HG03045 (cell line): Measurements from ENCODE around the gene PPIL1.
"Not testable (repeated sequence)": the region's sequence is repeated elsewhere in the genome, so short reads cannot be mapped to it uniquely, and the experiment has no call there.

Experiments used
- ATAC-seq: cut with Tn5 transposase; IDR thresholded peaks from one replicate; pipeline ENCODE4 v1.9.1; 2021; ENCODE audit warnings: mild to moderate bottlenecking, moderate library complexity; ENCODE audit not compliant: unreplicated experiment

PPIL1 gene

DNA sequence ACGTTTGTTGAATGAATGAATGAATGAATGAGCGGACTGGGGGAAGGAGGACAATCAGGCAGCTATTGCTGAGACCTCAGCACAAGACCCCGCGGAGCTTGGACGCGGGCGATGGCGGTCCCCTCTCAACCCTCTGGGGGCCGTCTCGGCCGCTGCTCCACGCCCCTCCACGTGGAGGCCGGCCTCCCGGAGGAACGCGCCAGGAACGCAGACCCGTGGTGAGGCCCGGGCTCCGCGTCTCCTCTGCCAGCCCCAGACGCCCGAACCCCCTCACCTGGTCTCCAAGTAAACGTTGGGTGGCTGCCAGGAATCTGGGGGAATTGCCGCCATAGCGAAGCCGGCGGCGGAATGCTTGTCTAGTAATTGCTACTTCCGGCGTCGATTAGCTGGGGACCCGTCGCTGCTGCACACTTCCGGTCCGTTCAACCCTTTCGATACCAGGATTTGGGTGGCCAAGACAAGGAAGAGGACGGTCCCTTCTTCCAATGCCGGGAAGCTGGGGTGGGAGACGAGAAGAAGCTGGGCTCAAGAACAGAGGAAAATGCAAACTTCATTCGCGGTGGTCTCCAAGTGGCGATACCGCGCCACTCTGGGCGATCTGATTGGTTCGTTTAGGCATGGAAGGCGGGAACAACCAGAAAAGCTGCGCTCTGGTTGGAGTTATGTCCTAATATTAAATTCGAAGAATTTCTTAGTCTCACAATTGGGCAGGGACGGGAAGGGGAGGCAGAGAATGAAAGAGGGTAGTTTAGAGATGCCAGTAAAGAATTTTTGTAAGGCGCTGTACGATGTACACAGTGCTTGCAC, at the start of gene PPIL1:
Gene PPIL1 (minus strand): TSS at position 361 of the 807 bp plus-strand sequence. CDS start 31 bp downstream, at position 330.
- peak; percentile 75 for ATAC-seq

DNA sequence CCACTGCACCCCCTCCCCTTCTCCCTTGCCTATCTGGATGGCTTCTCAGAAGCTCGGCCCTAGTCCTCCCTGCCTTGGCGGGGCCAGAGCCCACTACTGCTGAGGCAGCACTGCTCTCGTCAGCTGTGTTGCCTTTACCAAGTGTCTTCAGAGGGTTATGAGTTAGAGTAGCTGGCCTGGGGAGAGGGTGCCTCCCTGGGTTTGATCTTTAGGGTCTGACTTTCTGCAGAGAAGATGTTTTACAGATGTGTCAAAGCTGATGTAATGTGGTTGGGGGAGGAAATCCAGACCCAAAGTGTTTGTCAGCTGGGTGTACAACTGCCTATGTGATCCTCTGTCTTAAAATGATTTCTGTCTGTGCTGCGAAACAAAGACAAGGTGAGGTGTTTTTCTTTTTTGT, 49.5 kb upstream of the PPIL1 start:
- ATAC-seq, result no peak

DNA sequence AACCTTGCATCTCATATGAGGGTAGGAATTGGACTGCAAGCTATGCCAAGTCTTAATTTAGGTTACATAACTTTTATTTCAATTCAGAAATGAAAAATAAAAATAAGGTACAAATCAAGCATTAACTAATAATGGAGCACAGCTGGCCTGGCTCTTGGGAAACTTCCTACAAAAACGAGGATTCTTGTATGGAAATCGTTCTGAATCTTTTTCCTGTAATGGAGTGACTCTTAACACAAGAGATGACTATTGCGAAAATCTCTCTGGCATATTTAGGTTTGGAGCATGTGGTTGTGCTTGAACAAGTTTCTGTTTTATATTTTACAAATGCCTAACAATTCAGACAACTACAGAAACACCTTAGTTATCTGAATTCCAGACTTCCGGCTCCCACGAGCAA, 45.9 kb upstream of the PPIL1 start:
- ATAC-seq, result no peak

DNA sequence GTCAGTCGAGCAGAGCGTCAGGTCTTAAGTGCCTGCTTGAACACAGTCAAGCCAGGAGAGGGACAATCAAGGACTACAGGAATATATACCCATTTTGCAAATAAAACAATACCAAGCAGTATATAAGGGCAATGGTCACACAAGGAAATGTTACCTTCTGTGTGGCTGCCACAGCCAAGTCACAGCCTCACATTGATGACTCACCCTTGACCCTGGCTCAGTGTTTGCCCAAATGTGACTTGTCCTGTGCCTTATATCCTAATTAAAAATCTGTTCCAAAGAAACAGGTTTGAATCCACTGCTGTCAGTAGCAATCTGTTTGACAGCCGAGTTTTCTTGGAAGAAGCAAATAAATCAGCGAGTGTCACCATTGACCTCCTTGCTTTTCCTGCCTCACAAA, 45.4 kb upstream of the PPIL1 start:
- no peak for ATAC-seq

DNA sequence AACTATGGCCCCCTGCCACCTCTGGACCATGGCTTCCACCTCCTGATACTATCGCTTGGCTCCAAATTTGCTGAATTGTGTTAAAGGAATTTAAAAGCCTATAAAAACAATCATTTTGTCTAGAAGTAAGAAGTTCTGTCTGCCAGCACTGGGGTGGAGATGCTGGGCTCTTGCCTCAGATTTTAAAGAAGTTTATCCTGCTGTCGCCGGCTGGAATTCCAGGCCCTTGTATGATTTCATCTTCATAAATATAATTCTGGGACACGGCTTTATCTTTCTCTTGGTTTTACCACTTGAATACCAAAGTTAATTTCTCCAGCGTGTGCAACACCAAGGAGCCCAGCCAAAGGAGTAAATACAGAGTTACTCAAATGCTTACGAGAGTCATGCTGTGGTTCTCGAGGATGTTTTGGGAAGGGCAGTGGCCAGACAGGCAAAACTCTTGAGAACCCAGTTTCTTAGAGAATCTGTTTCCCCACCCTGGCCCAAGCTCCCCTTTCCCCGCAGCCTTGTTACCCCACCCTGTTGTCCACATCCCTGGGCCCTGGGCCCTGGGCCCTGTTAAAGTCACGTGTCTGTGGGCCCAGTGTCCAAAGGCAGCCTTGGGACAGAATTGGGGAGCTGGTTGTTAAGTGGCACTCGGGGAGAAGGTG, 43.1 kb upstream of the PPIL1 start:
- no peak for ATAC-seq

DNA sequence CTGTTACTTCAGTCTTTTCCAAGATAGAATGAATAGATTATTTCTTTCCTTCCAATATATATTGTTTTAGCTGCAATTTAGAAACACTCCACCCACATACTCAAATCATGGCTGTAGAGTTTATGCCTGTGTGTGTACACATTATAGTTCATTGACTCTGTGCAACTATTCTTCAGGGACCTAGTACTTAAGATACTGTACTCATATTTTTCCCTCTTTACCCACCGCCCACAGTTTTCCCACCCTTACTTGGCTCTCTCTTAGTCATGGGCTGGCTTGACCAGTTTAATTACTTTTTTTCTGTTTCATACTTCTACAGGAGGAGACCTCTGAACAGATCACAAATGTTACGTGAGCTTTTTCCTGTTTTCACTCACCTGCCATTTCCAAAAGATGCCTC, 41.5 kb upstream of the PPIL1 start:
- no peak for ATAC-seq

DNA sequence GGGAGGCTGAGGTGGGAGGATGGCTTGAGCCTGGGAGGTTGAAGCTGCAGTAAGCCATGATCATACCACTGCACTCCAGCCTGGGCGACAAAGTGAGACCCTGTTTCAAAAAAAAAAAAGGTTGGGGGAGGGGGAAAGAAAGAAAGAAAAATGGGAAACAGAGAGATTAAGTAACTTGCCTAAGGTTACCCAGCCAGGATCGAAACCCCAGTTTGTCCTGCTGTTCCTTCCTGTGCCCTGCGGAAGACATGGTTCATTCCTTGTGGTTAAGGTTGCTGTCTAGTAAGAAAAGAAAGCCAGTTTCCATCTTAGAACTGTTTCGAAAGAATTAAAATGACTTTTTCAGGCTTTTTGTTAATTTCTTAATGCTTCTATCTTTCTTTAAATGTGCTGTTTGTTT, 41.0 kb upstream of the PPIL1 start:
- no peak for ATAC-seq

DNA sequence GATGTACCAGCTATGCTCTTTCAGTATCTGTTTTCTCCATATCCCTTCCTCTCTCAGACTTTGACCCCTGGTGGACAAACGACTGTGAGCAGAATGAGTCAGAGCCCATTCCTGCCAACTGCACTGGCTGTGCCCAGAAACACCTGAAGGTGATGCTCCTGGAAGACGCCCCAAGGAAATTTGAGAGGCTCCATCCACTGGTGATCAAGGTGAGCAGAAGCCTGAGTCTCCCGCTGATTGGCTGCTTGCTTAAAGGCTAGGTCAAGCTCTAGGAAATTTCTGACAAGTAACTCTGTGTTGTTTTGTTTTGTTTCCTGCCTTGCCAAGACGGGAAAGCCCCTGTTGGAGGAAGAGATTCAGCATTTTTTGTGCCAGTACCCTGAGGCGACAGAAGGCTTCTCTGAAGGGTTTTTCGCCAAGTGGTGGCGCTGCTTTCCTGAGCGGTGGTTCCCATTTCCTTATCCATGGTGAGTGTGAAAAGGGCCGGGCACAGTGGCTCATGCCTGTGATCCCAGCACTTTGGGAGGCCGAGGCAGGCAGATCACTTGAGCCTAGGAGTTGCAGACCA, 39.7 kb upstream of the PPIL1 start:
- no peak for ATAC-seq

DNA sequence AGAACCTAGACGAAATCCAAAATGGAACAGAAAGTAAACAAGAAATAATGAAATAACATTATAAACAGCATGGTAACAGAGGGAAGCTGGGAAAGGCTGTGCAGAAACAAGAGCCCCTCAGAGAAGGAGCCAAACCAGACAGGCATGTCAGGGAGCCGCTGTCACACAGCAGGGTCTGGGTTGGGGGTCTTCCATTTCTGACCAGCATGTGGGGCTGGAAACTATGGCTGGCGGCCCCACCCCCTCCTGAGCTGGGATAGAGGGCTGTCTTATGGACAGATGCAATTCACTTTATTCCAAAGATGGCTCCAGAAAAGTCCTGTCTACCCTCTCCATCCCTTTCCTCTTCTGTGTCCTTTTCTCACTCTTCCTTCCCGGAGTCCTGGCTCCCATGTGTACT, 38.5 kb upstream of the PPIL1 start:
- peak; percentile 8 for ATAC-seq

DNA sequence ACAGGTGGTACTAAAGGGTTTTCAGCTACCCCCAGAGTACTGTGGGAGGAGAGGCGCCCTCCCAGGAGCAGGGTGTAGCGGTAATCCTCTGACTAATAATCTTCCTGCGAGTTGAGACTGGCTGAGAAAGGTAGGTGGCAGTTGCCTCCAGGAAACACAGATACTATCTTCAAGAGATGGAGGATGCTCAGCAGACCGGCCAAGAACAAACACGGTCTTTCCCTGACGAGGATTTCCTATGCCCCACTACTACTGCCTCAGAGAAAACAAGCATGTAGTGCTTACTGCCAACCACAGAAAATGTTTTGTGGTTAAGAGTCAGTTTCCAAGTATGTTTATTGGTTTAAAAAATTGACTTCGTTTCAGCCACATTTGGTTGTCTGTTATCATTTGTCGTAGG, 38.0 kb upstream of the PPIL1 start:
- ATAC-seq, result peak; percentile 84

DNA sequence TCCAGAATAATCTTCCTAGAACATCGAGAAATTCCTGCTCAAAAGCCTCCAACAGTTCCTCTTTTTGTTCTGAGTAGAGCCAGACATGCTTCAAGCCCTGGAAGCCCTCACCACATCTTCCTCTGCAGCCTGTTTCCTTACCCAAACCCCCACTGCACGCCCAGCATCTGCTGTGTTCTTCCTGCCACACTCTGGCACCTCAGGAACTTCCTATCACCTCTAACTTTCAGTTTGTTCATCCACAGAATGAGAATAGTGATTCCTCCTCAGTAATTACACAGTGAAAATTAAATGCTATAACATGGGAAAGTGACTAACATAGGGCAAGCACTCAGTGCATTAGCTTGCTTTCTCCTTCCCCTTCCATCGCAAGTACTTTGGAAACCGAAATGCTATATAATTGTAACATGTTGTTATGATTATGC, 37.4 kb upstream of the PPIL1 start:
- peak; percentile 20 for ATAC-seq

DNA sequence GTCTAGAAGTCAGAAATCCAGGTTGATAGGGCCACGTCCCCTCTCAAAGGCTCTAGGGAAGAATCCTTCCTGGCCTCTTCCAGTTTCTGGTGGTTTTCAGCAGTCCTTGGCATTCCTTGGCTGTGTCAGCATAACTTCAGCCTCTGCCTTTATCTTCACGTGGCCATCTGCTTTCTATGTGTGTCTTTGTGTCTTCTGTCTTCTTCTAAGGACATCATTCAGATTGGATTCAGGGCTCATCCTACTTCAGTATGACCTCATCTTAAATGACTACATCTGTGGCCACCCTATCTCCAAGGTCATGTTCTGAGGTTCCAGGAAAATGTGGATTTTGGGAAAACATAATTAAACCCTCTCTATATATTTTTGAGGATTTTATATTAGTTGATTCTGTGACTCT, 34.1 kb upstream of the PPIL1 start:
- ATAC-seq, result no peak

DNA sequence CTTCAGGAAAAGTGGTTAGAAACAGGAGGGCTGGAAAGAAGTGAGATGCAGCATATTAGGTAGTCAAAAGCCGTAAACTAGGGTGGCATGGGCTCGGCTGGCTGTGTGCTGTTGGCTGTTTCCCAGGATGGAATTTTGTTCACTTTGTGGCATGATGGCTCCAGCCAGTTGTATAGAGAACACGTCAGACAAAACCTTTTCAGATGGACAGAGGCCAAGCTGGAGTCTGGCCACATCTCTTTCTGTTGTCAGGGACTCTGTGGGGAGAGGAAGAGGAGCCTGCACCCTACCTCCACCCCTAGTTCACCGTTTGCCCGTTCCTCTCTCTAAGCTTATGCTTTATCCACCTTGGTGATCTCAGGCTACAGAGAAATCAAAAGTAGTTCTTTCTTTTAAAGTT, 33.2 kb upstream of the PPIL1 start:
- no peak for ATAC-seq

DNA sequence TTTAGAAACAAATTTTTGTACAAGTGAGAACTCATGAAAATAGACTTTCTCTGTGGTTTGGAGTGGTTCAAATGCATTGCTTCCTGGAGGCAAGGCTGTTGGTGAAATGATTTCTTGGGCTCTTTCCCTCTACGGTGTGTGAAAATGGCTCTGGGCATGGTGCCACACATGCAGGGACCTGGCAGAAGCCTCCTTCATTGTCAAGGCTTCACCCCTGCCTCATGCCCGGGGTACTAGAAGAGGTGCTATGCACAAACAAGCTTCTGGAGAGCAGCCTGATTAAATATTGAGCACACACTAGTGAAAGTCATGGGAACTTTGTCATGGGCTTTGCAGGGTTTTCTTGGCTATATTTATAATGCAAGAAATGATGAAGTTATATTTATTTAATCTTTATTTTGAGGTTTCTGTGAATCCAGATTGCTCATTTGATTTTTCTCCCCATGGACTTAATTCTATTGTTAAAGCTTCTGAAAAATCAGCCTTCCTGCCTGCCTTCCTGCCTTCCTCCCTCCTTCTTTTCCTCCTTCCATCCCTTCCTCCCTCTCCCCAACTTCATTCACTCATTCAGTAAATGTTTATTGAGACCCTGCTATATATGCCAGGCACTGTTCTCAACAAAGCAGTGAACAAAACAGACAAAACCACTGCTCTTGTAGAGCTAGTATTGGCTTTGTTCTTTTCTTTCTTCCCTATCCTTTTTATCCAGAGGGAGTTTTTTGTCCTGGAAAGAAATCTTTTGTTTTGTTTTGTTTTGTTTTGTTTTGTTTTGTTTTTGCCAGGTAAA, 32.1 kb upstream of the PPIL1 start:
- no peak for ATAC-seq

DNA sequence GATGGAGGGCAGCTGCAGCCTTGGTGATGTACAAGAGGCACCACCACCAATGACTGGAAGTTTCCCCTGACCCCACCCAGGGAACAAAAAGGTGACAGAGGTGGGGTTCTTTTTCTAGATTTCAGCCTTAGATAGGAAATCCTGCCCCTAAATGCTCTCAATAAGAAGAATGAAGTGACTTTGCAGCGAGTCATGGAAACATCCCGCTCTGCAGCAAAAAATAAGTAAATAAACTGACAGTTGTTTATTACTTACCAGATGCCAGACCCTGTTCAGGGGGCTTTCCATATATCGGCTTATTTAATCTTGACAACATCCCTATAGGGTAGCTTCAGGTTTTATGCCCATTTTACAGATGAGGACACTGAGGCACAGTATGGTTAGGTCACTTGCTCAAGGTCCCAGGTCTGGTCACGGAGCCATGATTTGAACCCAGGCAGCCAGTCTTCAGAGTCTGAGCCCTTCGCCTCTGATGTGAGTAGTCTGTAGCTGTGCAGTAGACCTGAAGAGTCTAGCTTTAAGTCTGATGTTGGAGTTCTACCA, 30.3 kb upstream of the PPIL1 start:
- ATAC-seq, result no peak

DNA sequence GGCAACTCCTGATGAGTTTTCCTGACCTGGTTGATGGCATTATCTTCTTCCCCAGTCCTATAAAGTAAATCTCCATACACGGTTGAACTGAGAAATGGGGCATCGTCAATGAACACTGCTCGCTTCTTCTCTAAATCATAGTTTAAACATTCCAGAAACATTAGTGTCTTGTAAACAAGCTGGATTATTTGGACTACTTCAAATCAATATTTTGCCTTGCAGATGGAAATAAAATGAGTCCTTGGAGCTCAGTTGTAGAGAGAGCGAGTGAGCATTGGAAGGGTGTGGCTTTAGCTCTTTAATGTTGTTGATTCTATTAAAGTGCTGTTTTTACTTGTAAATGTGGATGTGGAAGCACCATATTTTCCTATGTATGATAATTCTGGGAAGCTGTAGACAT, 29.5 kb upstream of the PPIL1 start:
- no peak for ATAC-seq

DNA sequence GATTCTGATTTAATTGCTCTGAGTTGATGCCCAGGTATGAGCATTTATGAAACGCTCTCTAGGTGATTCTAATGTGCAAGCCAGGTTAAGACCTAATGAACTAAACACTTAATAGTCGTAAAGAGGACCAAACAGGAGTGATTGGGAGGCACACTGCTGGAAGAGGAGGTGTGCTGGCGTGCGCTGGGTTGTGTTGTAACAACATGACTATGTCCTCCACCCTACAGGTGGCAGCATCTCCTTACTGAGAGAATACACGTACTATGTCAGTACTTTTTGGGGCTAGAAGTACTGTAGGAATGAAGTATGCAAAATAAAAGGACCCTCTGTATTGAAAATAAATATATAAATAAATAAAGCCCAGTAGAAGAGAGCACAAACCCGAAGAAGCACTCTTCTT, 23.0 kb upstream of the PPIL1 start:
- ATAC-seq, result no peak

DNA sequence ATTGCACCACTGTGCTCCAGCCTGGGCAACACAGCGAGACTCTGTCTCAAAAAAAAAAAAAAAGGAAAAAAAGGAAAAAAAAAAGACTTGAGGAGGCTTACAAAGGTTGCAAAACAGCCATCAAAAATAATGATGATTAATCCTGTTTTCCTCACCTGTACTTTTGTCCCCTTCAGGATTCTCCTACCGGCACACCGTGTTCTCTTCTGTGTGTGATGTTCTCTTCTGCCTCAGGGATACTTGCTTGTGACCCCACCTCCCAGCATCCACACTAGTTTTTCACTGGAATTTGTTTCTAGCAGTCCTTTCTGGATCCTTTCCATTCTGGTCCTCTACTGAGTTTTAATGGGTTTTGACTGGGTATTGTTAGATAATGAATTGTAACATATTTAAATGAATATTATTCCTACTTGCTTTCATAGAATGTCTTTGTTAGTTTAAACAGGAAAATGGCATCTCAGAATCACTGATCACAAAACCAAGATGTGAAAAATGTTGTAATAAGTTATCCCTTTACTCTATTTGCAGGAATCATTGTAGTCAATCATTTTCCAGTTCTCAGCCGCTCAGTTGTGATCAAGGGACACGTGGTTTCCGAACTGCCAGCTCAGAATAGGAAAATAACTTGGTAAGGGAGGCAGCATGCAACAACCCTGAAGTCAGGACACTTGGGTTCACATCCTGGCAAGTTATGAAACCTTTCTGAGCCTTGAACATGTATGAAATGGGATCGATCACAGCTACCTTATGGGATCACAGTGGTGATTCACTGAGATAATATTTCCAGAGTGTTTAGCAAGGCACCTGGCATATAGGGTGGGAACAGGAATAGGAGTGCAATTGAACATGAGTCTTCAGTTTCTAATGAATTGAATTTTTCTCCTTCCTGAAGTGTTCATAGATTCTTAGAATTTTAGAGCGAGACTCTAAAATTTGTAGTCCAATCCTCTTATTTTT, 19.7 kb upstream of the PPIL1 start:
- no peak for ATAC-seq

DNA sequence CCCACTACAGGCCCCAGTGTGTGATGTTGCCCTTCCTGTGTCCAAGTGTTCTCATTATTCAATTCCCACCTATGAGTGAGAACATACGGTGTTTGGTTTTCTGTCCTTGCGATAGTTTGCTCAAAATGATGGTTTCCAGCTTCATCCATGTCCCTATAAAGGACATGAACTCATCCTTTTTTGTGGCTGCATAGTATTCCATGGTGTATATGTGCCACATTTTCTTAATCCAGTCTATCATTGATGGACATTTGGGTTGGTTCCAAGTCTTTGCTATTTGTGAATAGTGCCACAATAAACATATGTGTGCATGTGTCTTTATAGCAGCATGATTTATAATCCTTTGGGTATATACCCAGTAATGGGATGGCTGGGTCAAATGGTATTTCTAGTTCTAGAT, 16.6 kb upstream of the PPIL1 start:
- ATAC-seq, result not testable (repeated sequence)

DNA sequence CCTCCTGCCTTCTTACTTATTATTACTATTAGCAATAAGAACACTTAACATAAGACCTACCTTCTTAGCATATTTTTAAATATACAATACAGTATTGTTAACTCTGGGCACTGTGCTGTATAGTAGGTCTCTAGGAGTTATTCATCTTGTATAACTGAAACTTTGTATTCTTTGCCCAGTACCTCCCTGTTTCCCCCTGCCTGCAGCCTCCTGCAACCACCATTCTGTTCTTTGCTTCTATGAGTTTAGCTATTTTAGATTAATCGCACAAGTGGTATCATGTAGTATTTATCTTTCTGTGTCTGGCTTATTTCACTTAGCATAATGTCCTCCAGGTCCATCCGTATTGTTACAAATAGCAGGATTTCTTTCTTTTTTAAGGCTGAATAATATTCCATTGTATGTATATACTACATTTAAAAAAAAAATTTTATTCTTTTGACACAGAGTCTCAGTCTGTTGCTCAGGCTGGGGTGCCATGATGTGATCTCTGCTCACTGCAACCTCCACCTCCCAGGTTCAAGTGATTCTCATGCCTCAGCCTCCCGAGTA, 15.6 kb upstream of the PPIL1 start:
- ATAC-seq, result no peak
